Panc1 (cell line): ENCODE results near the gene MAGI2. TPM values are rescaled to one million over a fixed set of nuclear protein-coding genes. Genes with fewer than 3 reads are reported as not detected.

ENCODE experiments used
- ATAC-seq: fragments of 200-7000 bp; cut with Tn5 transposase; 2 replicates; pipeline ENCODE4 v1.9.1; 2020; ENCODE audit warnings: mild to moderate bottlenecking, moderate library complexity
- BruUV-seq: library from RNA; stranded (reverse); fragments of 400-500 nt; replicated peaks from 2 replicates; lab custom pipeline; 2021; lab: Mats Ljungman, UMichigan
- CTCF ChIA-PET: fragments of 300-600 bp; sonication (Branson Sonifier 250); formaldehyde crosslinking; loops from one replicate; lab custom pipeline; 2022; ENCODE audit warnings: antibody characterized with exemption; lab: Charles Lee
- POLR2A ChIA-PET: fragments of 300-600 bp; sonication (Branson Sonifier 250); formaldehyde crosslinking; loops from one replicate; lab custom pipeline; 2022; ENCODE audit warnings: antibody characterized with exemption; lab: Charles Lee
- DNase-seq: peaks from one replicate; pipeline ENCODE4 v3.0.0-alpha.2; 2010; ENCODE audit warnings: low read depth, low spot score
- H3K27ac ChIP-seq: 2 replicates; pipeline ENCODE4 v1.5.1; 2011; ENCODE audit warnings: mild to moderate bottlenecking, low read length, inconsistent platforms
- H3K27me3 ChIP-seq: fragments of 200-500 bp; sonication (Bioruptor generic); 2 replicates; pipeline ENCODE4 v1.6.0; 2014; ENCODE audit warnings: low read length, inconsistent platforms; ENCODE audit not compliant: control insufficient read depth, insufficient read depth
- H3K36me3 ChIP-seq: fragments of 200-500 bp; sonication (Bioruptor generic); 2 replicates; pipeline ENCODE4 v1.5.1; 2014; ENCODE audit warnings: inconsistent platforms, mild to moderate bottlenecking, low read length, moderate library complexity; ENCODE audit not compliant: control insufficient read depth, insufficient read depth
- H3K4me1 ChIP-seq: 2 replicates; pipeline ENCODE4 v1.5.1; 2011; ENCODE audit warnings: inconsistent platforms, mild to moderate bottlenecking, low read length, moderate library complexity; ENCODE audit not compliant: control insufficient read depth, insufficient read depth
- H3K4me3 ChIP-seq, 2 experiments: 2 replicates each; pipeline ENCODE4 v1.5.1; 2011 to 2012; ENCODE audit warnings: low read depth in 2 of 2, low read length in 2 of 2, mild to moderate bottlenecking in 2 of 2, inconsistent platforms in 1 of 2, moderate library complexity in 1 of 2
- H3K9me3 ChIP-seq: fragments of 200-500 bp; sonication (Bioruptor generic); 2 replicates; pipeline ENCODE4 v1.5.1; 2014; ENCODE audit warnings: low read depth, mild to moderate bottlenecking, inconsistent platforms, low read length, moderate library complexity; ENCODE audit not compliant: control insufficient read depth, insufficient read depth
- CTCF ChIP-seq: fragments of 450-650 bp; IDR thresholded peaks from 2 replicates; pipeline ENCODE4 v1.5.1; 2017; ENCODE audit warnings: mild to moderate bottlenecking
- POLR2AphosphoS5 ChIP-seq: IDR thresholded peaks from 2 replicates; pipeline ENCODE4 v1.6.1; 2012; ENCODE audit warnings: mild to moderate bottlenecking, low read depth, low read length, moderate library complexity
- REST ChIP-seq, 2 experiments: IDR thresholded peaks; 2 replicates each; pipeline ENCODE4 v1.6.1; 2011 to 2012; ENCODE audit warnings: low read depth in 2 of 2, control low read depth in 1 of 2, low read length in 1 of 2, mild to moderate bottlenecking in 1 of 2, moderate library complexity in 1 of 2; ENCODE audit not compliant: insufficient read depth in 1 of 2
- SIN3A ChIP-seq: IDR thresholded peaks from 2 replicates; pipeline ENCODE4 v1.6.1; 2012; ENCODE audit warnings: low read depth, mild to moderate bottlenecking, low read length, moderate library complexity, borderline replicate concordance; ENCODE audit not compliant: insufficient read depth
- TCF7L2 ChIP-seq: IDR thresholded peaks from 2 replicates; pipeline ENCODE4 v1.6.1; 2011; ENCODE audit warnings: mild to moderate bottlenecking, low read depth, low read length, inconsistent platforms
- in situ Hi-C: cut with HindIII; loops from 2 replicates; pipeline ENCODE4 v1.10.0; 2016; ENCODE audit warnings: low sequenced_read_pairs, low pct_unique_long_range_greater_than_20kb
- intact Hi-C: fragments of 100-400 bp; cut with micrococcal nuclease; formaldehyde crosslinking; loops from one replicate; pipeline ENCODE4 v1.10.0; 2022; ENCODE audit not compliant: unreplicated experiment
- total RNA-seq: library from RNA; stranded (reverse); gene quantifications from one replicate; pipeline ENCODE4 v1.2.1, GENCODE V29; 2021; ENCODE audit not compliant: unreplicated experiment

MAGI2 gene
- total RNA-seq, 1 experiment from 2014 or later = 5.4 TPM

- H3K27me3 ChIP-seq = no peaks in the 10 kb centered on the region
- in situ Hi-C loops = no loop called here
These were observed 962.9 kb downstream of the MAGI2 start for GRCh38 chr7:78490524-78490923.

GRCh38 chr7:78489476-78490240, 963.8 kb downstream of the MAGI2 start:
- in situ Hi-C loops = no loop called here
- ATAC-seq (no peak), DNase-seq (no peak)
- no peak overlapping the region for H3K4me3 ChIP-seq
- intact Hi-C loops = no loop called here
- no TSS peak for BruUV-seq
- ChIA-PET CTCF (no interaction called here), POLR2A (no interaction called here)
- TF ChIP-seq REST (IDR thresholded peaks at IDR 0.05; ENCODE audit: insufficient read depth in 1 of 2, low read depth in 2 of 2, low read length in 1 of 2) = no peak
- TF ChIP-seq CTCF = no peak
- TF ChIP-seq POLR2AphosphoS5 = no peak
- TF ChIP-seq TCF7L2 = no peak
- TF ChIP-seq SIN3A = no peak
- H3K9me3 ChIP-seq = no peaks in the 10 kb centered on the region
- H3K4me1 ChIP-seq = no peaks in the 10 kb centered on the region
- no peaks in the 10 kb centered on the region for H3K36me3 ChIP-seq
- H3K27me3 ChIP-seq = no peaks in the 10 kb centered on the region
- no peak overlapping the region for H3K27ac ChIP-seq

More at GRCh38 chr7:78490524-78490923, 962.9 kb downstream of the MAGI2 start:
- POLR2A ChIA-PET = interaction anchor here (0.6 kb wide), 1 partner anchor 24 kb away, joined by 3 read pairs; no protein-coding TSS in a partner anchor
- BruUV-seq = no TSS peak
- H3K27ac ChIP-seq = no peak overlapping the region
- CTCF ChIA-PET = no interaction called here
- no peak for ATAC-seq
- DNase-seq = no peak
- H3K9me3 ChIP-seq = no peaks in the 10 kb centered on the region
- no peaks in the 10 kb centered on the region for H3K4me1 ChIP-seq
- intact Hi-C loops = no loop called here
- H3K4me3 ChIP-seq = no peak overlapping the region
- TF ChIP-seq CTCF (no peak), SIN3A (no peak), REST (IDR thresholded peaks at IDR 0.05; ENCODE audit: insufficient read depth in 1 of 2, low read depth in 2 of 2, low read length in 1 of 2) (no peak), POLR2AphosphoS5 (no peak), TCF7L2 (no peak)
- no peaks in the 10 kb centered on the region for H3K36me3 ChIP-seq
